Measurements from ENCODE around the gene GRID1.

GRCh38 chr10:86205306-86206239 lies 161.0 kb downstream of the GRID1 start:
- TF ChIP-seq CTCF (IDR thresholded peaks at IDR 0.05; ENCODE audit: insufficient read depth, low read depth, low read length) = no peak
- no peak for TF ChIP-seq EZH2 (IDR thresholded peaks at IDR 0.05; ENCODE audit: insufficient read depth, low read length)
